Ishikawa (cell line): ENCODE data around the gene DPAGT1.

Experiments used
- EP300 ChIP-seq: IDR thresholded peaks from 2 replicates; pipeline ENCODE4 v1.6.1; 2012; ENCODE audit warnings: borderline replicate concordance
- RAD21 ChIP-seq: IDR thresholded peaks from 2 replicates; pipeline ENCODE4 v1.6.1; 2012; ENCODE audit warnings: low read depth
- TCF12 ChIP-seq: IDR thresholded peaks from 2 replicates; pipeline ENCODE4 v1.6.1; 2012; ENCODE audit warnings: low read depth
- YY1 ChIP-seq: IDR thresholded peaks from 2 replicates; pipeline ENCODE4 v1.6.1; 2012; ENCODE audit warnings: low read depth

- TF ChIP-seq RAD21 (no peak), TCF12 (no peak), EP300 (no peak), YY1 (no peak)
These were observed 53.0 kb downstream of the DPAGT1 start for GRCh38 chr11:119048644-119049043.
